B cell (primary cell): ENCODE data around the gene LYST. TPM values are rescaled to one million over a fixed set of nuclear protein-coding genes. Genes with fewer than 3 reads are reported as not detected.

Experiments used
- ATAC-seq: fragments of 200-7000 bp; cut with Tn5 transposase; one replicate; pipeline ENCODE4 v1.10.0; 2021; ENCODE audit warnings: low read depth, mild to moderate bottlenecking, moderate number of reproducible peaks, moderate library complexity
- CTCF ChIA-PET: fragments of 350-600 bp; sonication (Branson Sonifier 250); formaldehyde crosslinking; loops from one replicate; lab custom pipeline; 2021; ENCODE audit warnings: antibody characterized with exemption, inconsistent platforms; lab: Charles Lee
- POLR2A ChIA-PET: fragments of 350-600 bp; sonication (Branson Sonifier 250); formaldehyde crosslinking; loops from one replicate; lab custom pipeline; 2021; ENCODE audit warnings: antibody characterized with exemption; lab: Charles Lee
- DNase-seq: peaks from one replicate; pipeline ENCODE4 v3.0.0; 2013
- H2AFZ ChIP-seq: 2 replicates; pipeline ENCODE4 v1.6.1; 2012; ENCODE audit warnings: mild to moderate bottlenecking, low read depth, low read length; ENCODE audit not compliant: insufficient read depth, poor library complexity, severe bottlenecking
- H3K27ac ChIP-seq, 2 donors: 1 replicate in 1 of 2; 2 replicates in 1 of 2; pipeline ENCODE4 v1.5.1; 2012 to 2013; ENCODE audit warnings: low read length in 2 of 2, mild to moderate bottlenecking in 2 of 2, moderate library complexity in 1 of 2
- H3K27me3 ChIP-seq, 4 experiments: fragments of 200-600 bp in 1 of 4; sonication (generic) in 1 of 4; replicated peaks in 1 of 4; 1 replicate in 2 of 4; 2 replicates in 2 of 4; pipeline versions ENCODE4 v1.6.1 to v1.7.0; 2013 to 2016; ENCODE audit warnings: low read length in 3 of 4, mild to moderate bottlenecking in 2 of 4, mixed read lengths in 1 of 4, moderate library complexity in 1 of 4; ENCODE audit not compliant: insufficient read depth in 4 of 4, control insufficient read depth in 3 of 4; ENCODE audit errors: control extremely low read depth in 1 of 4
- H3K36me3 ChIP-seq, 2 experiments: replicated peaks in 1 of 2; 1 replicate in 1 of 2; 2 replicates in 1 of 2; pipeline versions ENCODE4 v1.6.1 to v1.7.1; 2013; ENCODE audit warnings: low read length in 1 of 2; ENCODE audit not compliant: insufficient read depth in 2 of 2, control insufficient read depth in 1 of 2; ENCODE audit errors: control extremely low read depth in 1 of 2, extremely low read depth in 1 of 2
- H3K4me1 ChIP-seq, 2 donors: fragments of 200-600 bp in 1 of 2; sonication (generic) in 1 of 2; 1 replicate in 1 of 2; 2 replicates in 1 of 2; pipeline versions ENCODE4 v1.5.1 to v1.6.1; 2013 to 2017; ENCODE audit warnings: low read length in 2 of 2; ENCODE audit not compliant: control insufficient read depth in 2 of 2, insufficient read depth in 2 of 2
- H3K4me2 ChIP-seq: replicated peaks from 2 replicates; pipeline ENCODE3; 2012; ENCODE audit warnings: mild to moderate bottlenecking, low read depth, low read length; ENCODE audit not compliant: poor library complexity, severe bottlenecking
- H3K4me3 ChIP-seq, 5 experiments: fragments of 200-600 bp in 1 of 5; sonication (generic) in 1 of 5; 1 replicate in 3 of 5; 2 replicates in 2 of 5; pipeline versions ENCODE4 v1.5.1 to v1.7.0; 2011 to 2016; ENCODE audit warnings: low read length in 4 of 5, mild to moderate bottlenecking in 4 of 5, low read depth in 2 of 5, control low read depth in 1 of 5, moderate library complexity in 1 of 5; ENCODE audit not compliant: insufficient read depth in 1 of 5; ENCODE audit errors: control extremely low read depth in 1 of 5, extremely low read depth in 1 of 5
- H3K79me2 ChIP-seq: fragments of 200-600 bp; sonication (generic); one replicate; pipeline ENCODE4 v1.6.0; 2016; ENCODE audit warnings: low read length; ENCODE audit not compliant: control insufficient read depth, insufficient read depth
- H3K9ac ChIP-seq: fragments of 200-600 bp; sonication (generic); 2 replicates; pipeline ENCODE4 v1.6.1; 2017; ENCODE audit warnings: mild to moderate bottlenecking, low read length, moderate library complexity
- H3K9me3 ChIP-seq, 3 donors: one replicate each; pipeline versions ENCODE4 v1.6.1 to v1.7.1; 2013; ENCODE audit warnings: low read length in 2 of 3; ENCODE audit not compliant: control insufficient read depth in 2 of 3, insufficient read depth in 1 of 3; ENCODE audit errors: control extremely low read depth in 1 of 3
- H4K20me1 ChIP-seq: 2 replicates; pipeline ENCODE4 v1.6.0; 2012; ENCODE audit warnings: mild to moderate bottlenecking, low read length; ENCODE audit not compliant: insufficient read depth, control insufficient read depth, poor library complexity, severe bottlenecking
- H3K27ac Mint-ChIP-seq: one replicate; pipeline ENCODE4 v1.8.0; 2021; ENCODE audit warnings: mixed read lengths
- H3K27me3 Mint-ChIP-seq: one replicate; pipeline ENCODE4 v1.8.0; 2021; ENCODE audit warnings: mixed read lengths
- H3K4me1 Mint-ChIP-seq: one replicate; pipeline ENCODE4 v1.8.0; 2021; ENCODE audit warnings: mixed read lengths
- H3K4me3 Mint-ChIP-seq: one replicate; pipeline ENCODE4 v1.8.0; 2021; ENCODE audit warnings: mixed read lengths
- H3K9me3 Mint-ChIP-seq: one replicate; pipeline ENCODE4 v1.8.0; 2022; ENCODE audit warnings: mixed read lengths; ENCODE audit not compliant: insufficient read depth
- CTCF ChIP-seq: fragments of 200-600 bp; IDR thresholded peaks from one replicate; pipeline ENCODE4 v1.8.0; 2022; ENCODE audit warnings: antibody characterized with exemption, mild to moderate bottlenecking
- EZH2 ChIP-seq: IDR thresholded peaks from 2 replicates; pipeline ENCODE4 v1.6.1; 2012; ENCODE audit warnings: borderline replicate concordance, low read depth, mild to moderate bottlenecking, moderate library complexity, low read length; ENCODE audit not compliant: insufficient read depth, poor library complexity, severe bottlenecking
- WGBS: methylation state at CpG from one replicate; pipeline ENCODE4 v1.1.5; 2013; ENCODE audit warnings: missing lambda C conversion rate; ENCODE audit not compliant: insufficient coverage; 5-methylcytosine and 5-hydroxymethylcytosine counted together
- intact Hi-C: fragments of 100-400 bp; cut with micrococcal nuclease; formaldehyde crosslinking; loops from one replicate; pipeline ENCODE4 v1.10.0; 2022
- polyA plus RNA-seq: library from polyadenylated mRNA; depleted of rRNA; stranded (reverse); fragments of >200 nt; gene quantifications from 2 replicates; pipeline ENCODE4 v1.2.3, GENCODE V29; 2012
- total RNA-seq, 2 donors: library from RNA; stranded (reverse); fragments of 120-200 nt in 1 of 2; gene quantifications; 1 replicate in 1 of 2; 2 replicates in 1 of 2; pipeline versions ENCODE4 v1.2.3 to v1.2.4, GENCODE V29; 2013 to 2022

LYST gene
- total and polyA plus RNA-seq, 2 donors (not counting 1 experiment from before 2014, with no cell fraction given), result 50.4 to 120 TPM

GRCh38 chr1:235818632-235819136 is 48.0 kb downstream of the LYST start:
- TF ChIP-seq EZH2, result no peak
- H3K4me2 ChIP-seq, result no peak overlapping the region
- 97% methylated on average over 4 of the region's 5 CpGs for WGBS
- H3K9me3 Mint-ChIP-seq, result no peaks in the 10 kb centered on the region
- no peak overlapping the region for H2AFZ ChIP-seq
- peaks cover 17% of the 10 kb centered on the region for H3K4me1 Mint-ChIP-seq
- ATAC-seq (no peak), DNase-seq (no peak)
- H4K20me1 ChIP-seq, result peaks cover 13% of the 10 kb centered on the region
- no peaks in the 10 kb centered on the region for H3K27me3 Mint-ChIP-seq
- H3K9ac ChIP-seq, result no peak overlapping the region
- peak overlapping the region in 1 of 2 donors; percentile 5 for H3K27ac ChIP-seq
- intact Hi-C loops, result no loop called here
- H3K4me1 ChIP-seq, result no peaks in the 10 kb centered on the region
- peaks cover 0 to 3% of the 10 kb centered on the region in 2 experiments for H3K36me3 ChIP-seq
- no peaks in the 10 kb centered on the region for H3K27me3 ChIP-seq
- H3K4me3 ChIP-seq, result no peak overlapping the region
- ChIA-PET CTCF (interaction anchor here (1.0 to 1.9 kb wide), 2 partner anchors 36 to 153 kb away, joined by 3 to 5 read pairs; no protein-coding TSS in a partner anchor), POLR2A (no interaction called here)
- no peaks in the 10 kb centered on the region for H3K9me3 ChIP-seq
- no peaks in the 10 kb centered on the region for H3K79me2 ChIP-seq
- no peak overlapping the region for H3K4me3 Mint-ChIP-seq
- peak overlapping the region; percentile 66 for H3K27ac Mint-ChIP-seq

- TF ChIP-seq EZH2 (no peak), CTCF (no peak)
- Histone ChIP-seq H3K9me3 (no peaks in the 10 kb centered on the region), H3K27me3 (no peaks in the 10 kb centered on the region), H2AFZ (no peak overlapping the region), H3K4me1 (no peaks in the 10 kb centered on the region), H3K79me2 (no peaks in the 10 kb centered on the region), H3K27ac (no peak overlapping the region), H4K20me1 (peaks cover 8% of the 10 kb centered on the region), H3K36me3 (peaks cover 0 to 3% of the 10 kb centered on the region in 2 experiments), H3K9ac (no peak overlapping the region), H3K4me2 (no peak overlapping the region), H3K4me3 (no peak overlapping the region)
- CTCF ChIA-PET, result interaction anchor here (1.3 to 1.9 kb wide), 2 partner anchors 34 to 155 kb away, joined by 5 to 7 read pairs; no protein-coding TSS in a partner anchor
- Mint-ChIP-seq H3K4me3 (no peak overlapping the region), H3K27me3 (no peaks in the 10 kb centered on the region), H3K27ac (peak overlapping the region; percentile 13), H3K4me1 (peaks cover 17% of the 10 kb centered on the region), H3K9me3 (no peaks in the 10 kb centered on the region)
- DNase-seq, result no peak
- intact Hi-C loops, result no loop called here
- WGBS, result no CpG with 5 or more reads among the region's 5 CpGs
- POLR2A ChIA-PET, result no interaction called here
- no peak for ATAC-seq
These were observed 49.5 kb downstream of the LYST start for GRCh38 chr1:235817101-235817728.
